Gastroesophageal sphincter (tissue), 4 donors: ENCODE results near the gene SHISA6. TPM values are rescaled to one million over a fixed set of nuclear protein-coding genes. Genes with fewer than 3 reads are reported as not detected.

Experiments
- ATAC-seq: fragments of 150-250 bp; one replicate; pipeline ENCODE4 v1.9.1; 2016; ENCODE audit warnings: mild to moderate bottlenecking, moderate library complexity
- H3K27ac ChIP-seq, 4 donors: fragments of 200-600 bp; sonication (generic) in 3 of 4; 1 replicate in 3 of 4; 2 replicates in 1 of 4; pipeline ENCODE4 v1.5.1; 2016 to 2019
- H3K27me3 ChIP-seq: fragments of 200-600 bp; sonication (generic); one replicate; pipeline ENCODE4 v1.5.1; 2019
- H3K36me3 ChIP-seq, 2 donors: fragments of 200-600 bp; sonication (generic); one replicate each; pipeline ENCODE4 v1.5.1; 2019; ENCODE audit warnings: control low read depth in 1 of 2
- H3K4me1 ChIP-seq, 3 donors: fragments of 200-600 bp; sonication (generic); 1 replicate in 2 of 3; 2 replicates in 1 of 3; pipeline ENCODE4 v1.5.1; 2016 to 2019; ENCODE audit warnings: control low read depth in 2 of 3
- H3K4me3 ChIP-seq, 2 donors: fragments of 200-600 bp; sonication (generic); one replicate each; pipeline ENCODE4 v1.5.1; 2019; ENCODE audit warnings: mild to moderate bottlenecking in 1 of 2, moderate library complexity in 1 of 2
- H3K9me3 ChIP-seq, 3 donors: fragments of 200-600 bp; sonication (generic); one replicate each; pipeline ENCODE4 v1.5.1; 2017 to 2019; ENCODE audit warnings: control low read depth in 2 of 3
- EP300 ChIP-seq: sonication (generic); formaldehyde crosslinking; IDR thresholded peaks from one replicate; pipeline ENCODE4 v1.6.1; 2017; ENCODE audit warnings: antibody characterized with exemption, mild to moderate bottlenecking
- POLR2A ChIP-seq, 2 donors: fragments of 450-650 bp; IDR thresholded peaks; one replicate each; pipeline ENCODE4 v1.6.1; 2017; ENCODE audit warnings: antibody characterized with exemption in 2 of 2, mild to moderate bottlenecking in 2 of 2, moderate library complexity in 1 of 2
- POLR2AphosphoS5 ChIP-seq: sonication (generic); formaldehyde crosslinking; IDR thresholded peaks from one replicate; pipeline ENCODE4 v1.6.1; 2017; ENCODE audit warnings: antibody characterized with exemption
- WGBS, 2 donors: methylation state at CpG; one replicate each; pipeline ENCODE4 v1.1.5; 2018; ENCODE audit warnings: low coverage in 1 of 2; 5-methylcytosine and 5-hydroxymethylcytosine counted together
- total RNA-seq, 4 donors: library from RNA; depleted of rRNA; stranded (reverse); fragments of >200 nt; gene quantifications; one replicate each; pipeline ENCODE4 v1.1.0, GENCODE V29; 2016
- TF ChIP-seq, protein P1 (sequence below), 4 experiments: fragments of 200-600 bp in 2 of 4; fragments of 450-650 bp in 2 of 4; sonication (generic) in 1 of 4; IDR thresholded peaks; one replicate each; pipeline ENCODE4 v1.5.1; 2017 to 2019; ENCODE audit warnings: antibody characterized with exemption in 4 of 4, mild to moderate bottlenecking in 2 of 4, moderate library complexity in 2 of 4

The SHISA6 gene
- total RNA-seq, 4 donors from 2014 or later, result 0.31 to 1.5 (median 0.90) TPM

DNA sequence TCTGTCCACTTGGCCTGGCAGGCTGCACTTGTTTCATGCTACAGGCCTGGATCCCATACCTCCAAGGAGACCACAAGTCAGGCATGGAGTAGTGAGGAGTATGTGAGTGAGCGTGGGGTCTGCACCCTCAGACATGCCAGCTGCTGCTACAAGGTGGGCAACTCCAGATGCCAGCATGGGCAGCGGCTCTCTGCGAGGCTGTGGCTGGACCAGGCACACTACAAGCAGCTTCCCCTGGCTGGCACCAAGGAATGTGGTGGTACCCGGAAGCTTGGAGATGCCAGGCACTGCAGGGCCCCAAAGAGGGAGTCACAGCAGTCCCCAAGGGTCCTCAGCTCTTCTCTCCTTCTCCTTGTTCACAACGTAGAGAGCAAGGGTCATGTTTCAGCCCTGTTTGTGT lies 341.2 kb downstream of the SHISA6 start:
- Histone ChIP-seq H3K27ac (no peak overlapping the region), H3K36me3 (no peaks in the 10 kb centered on the region), H3K4me3 (no peak overlapping the region), H3K9me3 (no peaks in the 10 kb centered on the region), H3K27me3 (no peaks in the 10 kb centered on the region), H3K4me1 (no peaks in the 10 kb centered on the region)
- no peak for ATAC-seq
- TF ChIP-seq POLR2A (IDR thresholded peaks at IDR 0.05) (no peak), POLR2AphosphoS5 (no peak), EP300 (no peak)
- TF ChIP-seq, protein P1, sequence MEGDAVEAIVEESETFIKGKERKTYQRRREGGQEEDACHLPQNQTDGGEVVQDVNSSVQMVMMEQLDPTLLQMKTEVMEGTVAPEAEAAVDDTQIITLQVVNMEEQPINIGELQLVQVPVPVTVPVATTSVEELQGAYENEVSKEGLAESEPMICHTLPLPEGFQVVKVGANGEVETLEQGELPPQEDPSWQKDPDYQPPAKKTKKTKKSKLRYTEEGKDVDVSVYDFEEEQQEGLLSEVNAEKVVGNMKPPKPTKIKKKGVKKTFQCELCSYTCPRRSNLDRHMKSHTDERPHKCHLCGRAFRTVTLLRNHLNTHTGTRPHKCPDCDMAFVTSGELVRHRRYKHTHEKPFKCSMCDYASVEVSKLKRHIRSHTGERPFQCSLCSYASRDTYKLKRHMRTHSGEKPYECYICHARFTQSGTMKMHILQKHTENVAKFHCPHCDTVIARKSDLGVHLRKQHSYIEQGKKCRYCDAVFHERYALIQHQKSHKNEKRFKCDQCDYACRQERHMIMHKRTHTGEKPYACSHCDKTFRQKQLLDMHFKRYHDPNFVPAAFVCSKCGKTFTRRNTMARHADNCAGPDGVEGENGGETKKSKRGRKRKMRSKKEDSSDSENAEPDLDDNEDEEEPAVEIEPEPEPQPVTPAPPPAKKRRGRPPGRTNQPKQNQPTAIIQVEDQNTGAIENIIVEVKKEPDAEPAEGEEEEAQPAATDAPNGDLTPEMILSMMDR (IDR thresholded peaks at IDR 0.05), result no peak
- no CpG with 5 or more reads among the region's 5 CpGs for WGBS, 2 donors

DNA sequence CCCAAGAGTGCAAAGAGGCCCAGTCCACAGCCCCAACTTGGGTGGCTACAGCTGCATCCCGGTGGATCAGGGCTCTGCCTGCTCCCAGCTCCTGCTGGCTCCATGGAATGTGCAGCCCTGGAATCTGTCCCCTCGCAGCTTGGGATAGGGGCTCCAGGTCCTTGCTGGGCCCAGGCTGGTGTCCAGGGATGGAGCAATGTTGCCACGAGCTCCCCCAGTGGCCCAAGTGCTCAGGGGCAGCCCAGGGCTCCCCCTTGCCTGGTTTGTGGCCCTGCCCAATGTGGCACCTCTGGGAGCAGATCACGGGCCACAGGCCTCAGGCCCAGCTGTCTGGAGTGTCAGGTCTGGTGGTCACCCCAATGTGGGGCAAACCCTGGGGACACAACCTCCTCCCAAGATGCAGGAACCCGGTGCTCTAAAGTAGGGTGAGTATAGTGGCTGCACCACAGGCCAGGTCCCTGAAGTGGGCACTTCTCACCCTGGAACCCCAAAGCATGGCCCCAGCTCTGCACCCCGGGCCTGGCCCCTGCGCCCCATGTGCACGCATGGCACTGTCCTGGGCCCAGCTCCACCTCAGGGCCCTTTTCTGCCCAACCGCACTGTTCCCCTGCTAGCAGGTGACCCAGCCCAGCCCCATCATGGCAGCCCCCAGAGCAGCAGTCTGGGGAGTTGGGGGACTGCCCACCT lies 342.4 kb downstream of the SHISA6 start:
- 100% methylated on average over 2 of the region's 9 CpGs; no CpG with 5 or more reads in 1 of the 2 donors for WGBS, 2 donors
- ATAC-seq, result no peak

DNA sequence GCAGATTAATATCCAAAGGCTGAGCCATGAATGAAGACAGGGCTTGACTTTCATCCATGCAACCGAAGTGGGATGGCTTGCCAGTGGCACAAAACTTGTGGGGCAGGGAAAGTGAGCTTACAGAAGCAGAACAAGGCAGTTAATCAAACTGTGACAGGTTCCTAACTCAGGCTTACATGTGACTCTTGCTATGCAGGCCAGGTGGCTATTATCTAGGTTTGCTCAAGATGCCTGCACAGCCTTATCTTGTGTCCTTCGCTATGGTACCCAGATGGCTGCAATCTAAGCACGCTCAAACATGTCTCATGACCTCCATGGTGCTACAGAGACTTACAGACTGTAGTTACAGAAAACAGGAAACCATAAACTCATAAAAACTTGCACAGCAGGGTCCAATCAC lies 348.7 kb downstream of the SHISA6 start:
- WGBS, 2 donors, result 44 to 48% methylated on average over 1 to 2 of the region's 3 CpGs
- H3K36me3 ChIP-seq, result no peaks in the 10 kb centered on the region
- TF ChIP-seq EP300, result no peak
- TF ChIP-seq POLR2AphosphoS5, result no peak
- TF ChIP-seq, protein P1 (IDR thresholded peaks at IDR 0.05), result no peak
- TF ChIP-seq POLR2A (IDR thresholded peaks at IDR 0.05), result no peak

More for the DNA sequence above, 342.4 kb downstream of the SHISA6 start:
- Histone ChIP-seq H3K27ac (no peak overlapping the region), H3K4me3 (no peak overlapping the region), H3K36me3 (no peaks in the 10 kb centered on the region), H3K9me3 (no peaks in the 10 kb centered on the region), H3K27me3 (no peaks in the 10 kb centered on the region), H3K4me1 (no peaks in the 10 kb centered on the region)
- TF ChIP-seq EP300, result no peak
- TF ChIP-seq POLR2A (IDR thresholded peaks at IDR 0.05), result no peak
- no peak for TF ChIP-seq POLR2AphosphoS5
- TF ChIP-seq, protein P1 (IDR thresholded peaks at IDR 0.05), result no peak

DNA sequence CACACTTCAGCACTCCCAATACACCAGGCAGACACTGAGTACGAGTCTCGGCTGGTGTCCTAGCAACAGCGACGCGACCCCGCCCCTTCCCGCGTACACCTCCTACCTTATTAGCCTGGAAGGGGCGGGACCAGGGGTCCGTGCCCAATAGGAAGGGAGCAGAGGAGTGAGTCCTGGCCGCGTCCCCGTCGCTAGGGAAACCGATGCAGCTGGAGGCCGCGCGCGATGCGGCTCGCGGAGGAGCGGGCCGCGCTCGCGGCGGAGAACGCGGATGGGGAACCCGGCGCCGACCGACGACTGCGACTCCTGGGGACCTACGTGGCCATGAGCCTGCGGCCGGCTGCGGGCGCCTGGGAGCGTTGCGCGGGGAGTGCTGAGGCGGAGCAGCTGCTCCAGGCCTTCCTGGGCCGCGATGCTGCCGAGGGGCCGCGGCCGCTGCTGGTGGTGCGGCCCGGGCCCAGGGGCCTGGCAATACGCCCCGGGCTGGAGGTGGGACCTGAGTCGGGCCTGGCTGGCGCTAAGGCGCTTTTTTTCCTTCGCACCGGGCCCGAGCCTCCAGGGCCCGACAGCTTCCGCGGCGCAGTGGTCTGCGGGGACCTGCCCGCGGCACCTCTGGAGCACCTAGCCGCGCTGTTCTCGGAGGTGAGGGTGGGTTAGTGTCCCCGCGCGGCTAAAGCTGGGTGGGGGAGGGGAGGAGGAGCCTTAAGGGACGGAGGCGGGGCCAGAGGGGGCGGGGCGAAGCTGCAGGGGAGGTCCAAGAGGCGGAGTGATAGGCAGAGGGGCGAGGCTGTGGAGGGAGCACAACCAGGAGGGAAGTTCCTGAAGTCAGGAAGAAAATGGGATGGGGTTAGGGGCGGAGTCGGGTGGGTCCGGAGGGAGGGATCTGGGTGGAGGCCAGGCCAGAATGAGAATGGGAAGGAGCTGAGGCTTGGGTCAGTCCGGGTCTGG lies 357.5 kb downstream of the SHISA6 start, which contains the start of gene DNAH9:
DNAH9 (plus strand) TSS at position 197 of the 948 bp plus-strand sequence; CDS start at position 226, 29 bp downstream.
- peak; percentile 97 for ATAC-seq
- H3K36me3 ChIP-seq, result no peaks in the 10 kb centered on the region
- 0% methylated on average over 3 to 8 of the region's 84 CpGs for WGBS, 2 donors

More for the DNA sequence above, 348.7 kb downstream of the SHISA6 start:
- Histone ChIP-seq H3K27ac (no peak overlapping the region), H3K4me1 (no peaks in the 10 kb centered on the region), H3K4me3 (no peak overlapping the region), H3K27me3 (no peaks in the 10 kb centered on the region), H3K9me3 (no peaks in the 10 kb centered on the region)
- ATAC-seq, result no peak

More for the DNA sequence above, 357.5 kb downstream of the SHISA6 start, which contains the start of gene DNAH9:
- peak within 1 kb of the TSS; percentile 32 to 86 (median 81) for H3K27ac ChIP-seq
- peak within 1 kb of the TSS; percentile 67 to 77 for H3K4me3 ChIP-seq
- no peaks in the 10 kb centered on the region for H3K27me3 ChIP-seq
- peaks cover 0 to 20% (median 0%) of the 10 kb centered on the region in 3 donors for H3K4me1 ChIP-seq
- TF ChIP-seq, protein P1 (IDR thresholded peaks at IDR 0.05), result no peak
- no peak for TF ChIP-seq POLR2A (IDR thresholded peaks at IDR 0.05)
- peak; percentile 37 for TF ChIP-seq POLR2AphosphoS5
- H3K9me3 ChIP-seq, result no peaks in the 10 kb centered on the region
